ENCODE results near the gene ST7.
"Not testable (repeated sequence)": the region's sequence is repeated elsewhere in the genome, so short reads cannot be mapped to it uniquely, and the experiment has no call there.

DNA sequence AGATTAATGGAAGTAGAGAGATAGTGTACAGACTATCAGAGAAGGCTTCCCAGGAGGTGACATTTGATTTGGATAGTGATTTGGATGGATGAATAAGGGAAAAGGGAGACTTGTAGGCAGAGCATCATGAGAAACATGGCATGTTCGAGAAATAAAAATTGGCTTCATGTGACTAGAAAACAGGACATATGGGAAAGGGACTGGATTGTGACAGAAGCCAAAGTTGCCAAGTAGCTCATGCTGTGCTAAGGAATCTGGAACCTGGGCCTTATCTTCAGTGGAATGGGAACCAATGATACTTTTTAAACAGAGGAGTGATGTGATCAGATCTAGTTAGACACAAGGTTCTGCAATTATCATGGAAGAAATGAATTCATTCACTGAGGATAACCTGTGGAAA, 168.7 kb downstream of the ST7 start:
- TF ChIP-seq CTCF, POLR2A (IDR thresholded peaks at IDR 0.05): not testable (repeated sequence)
